Measurements from ENCODE around the gene CIROP.

DNA sequence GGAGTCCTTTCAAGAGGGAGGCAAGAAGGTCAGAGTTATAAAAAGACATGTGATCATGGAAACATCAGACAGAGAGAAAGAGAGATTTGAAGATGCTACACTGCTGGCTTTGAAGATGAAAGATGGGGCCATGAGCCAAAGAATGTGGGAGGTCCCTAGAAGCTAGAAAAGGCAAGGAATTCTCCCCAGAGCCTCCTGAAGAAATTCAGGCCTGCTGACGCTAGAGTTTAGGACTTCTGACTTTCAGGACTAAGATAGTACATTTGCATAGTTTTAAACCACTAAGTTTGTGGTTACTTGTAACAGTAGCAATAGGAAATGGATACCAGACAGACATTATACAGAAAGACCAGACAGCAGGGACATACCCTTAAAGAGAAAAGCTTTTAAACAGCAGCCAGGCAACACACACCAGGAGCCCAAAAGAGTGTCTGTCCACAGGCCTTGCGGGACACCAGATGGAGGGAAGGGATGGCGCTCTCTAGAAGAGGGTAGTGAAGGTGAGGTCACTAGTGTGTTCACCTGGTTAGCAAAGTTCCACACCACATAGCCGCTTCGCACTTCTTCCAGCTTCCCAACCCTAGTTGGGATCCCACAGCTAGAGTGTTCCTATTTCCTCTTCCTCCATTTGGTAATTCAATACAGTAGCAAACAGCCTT is 43.9 kb upstream of the CIROP start:
- TF ChIP-seq, protein P1, sequence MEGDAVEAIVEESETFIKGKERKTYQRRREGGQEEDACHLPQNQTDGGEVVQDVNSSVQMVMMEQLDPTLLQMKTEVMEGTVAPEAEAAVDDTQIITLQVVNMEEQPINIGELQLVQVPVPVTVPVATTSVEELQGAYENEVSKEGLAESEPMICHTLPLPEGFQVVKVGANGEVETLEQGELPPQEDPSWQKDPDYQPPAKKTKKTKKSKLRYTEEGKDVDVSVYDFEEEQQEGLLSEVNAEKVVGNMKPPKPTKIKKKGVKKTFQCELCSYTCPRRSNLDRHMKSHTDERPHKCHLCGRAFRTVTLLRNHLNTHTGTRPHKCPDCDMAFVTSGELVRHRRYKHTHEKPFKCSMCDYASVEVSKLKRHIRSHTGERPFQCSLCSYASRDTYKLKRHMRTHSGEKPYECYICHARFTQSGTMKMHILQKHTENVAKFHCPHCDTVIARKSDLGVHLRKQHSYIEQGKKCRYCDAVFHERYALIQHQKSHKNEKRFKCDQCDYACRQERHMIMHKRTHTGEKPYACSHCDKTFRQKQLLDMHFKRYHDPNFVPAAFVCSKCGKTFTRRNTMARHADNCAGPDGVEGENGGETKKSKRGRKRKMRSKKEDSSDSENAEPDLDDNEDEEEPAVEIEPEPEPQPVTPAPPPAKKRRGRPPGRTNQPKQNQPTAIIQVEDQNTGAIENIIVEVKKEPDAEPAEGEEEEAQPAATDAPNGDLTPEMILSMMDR (conservative IDR thresholded peaks at IDR 0.05): no peak
- no peak for TF ChIP-seq EZH2 (IDR thresholded peaks at IDR 0.05; ENCODE audit: low read depth)
